GM19023 (cell line): ENCODE measurements around the gene MAP7D2.
"Not testable (repeated sequence)": the region's sequence is repeated elsewhere in the genome, so short reads cannot be mapped to it uniquely, and the experiment has no call there.

Source experiments
- ATAC-seq: cut with Tn5 transposase; IDR thresholded peaks from one replicate; pipeline ENCODE4 v1.9.1; 2021; ENCODE audit warnings: mild to moderate bottlenecking, moderate library complexity; ENCODE audit not compliant: unreplicated experiment

MAP7D2 gene

GRCh38 chrX:20116577-20117240, at the start of gene MAP7D2:
MAP7D2 (minus strand) TSS chrX:20116907; CDS start chrX:20116879, 28 bp downstream.
- no peak for ATAC-seq

- ATAC-seq: not testable (repeated sequence)
Observed at GRCh38 chrX:20162516-20162915, 45.8 kb upstream of the MAP7D2 start.

- ATAC-seq: no peak
Observed at GRCh38 chrX:20159797-20160385, 43.2 kb upstream of the MAP7D2 start.

- ATAC-seq: no peak
Observed at GRCh38 chrX:20151689-20152088, 35.0 kb upstream of the MAP7D2 start.

- no peak for ATAC-seq
Observed at GRCh38 chrX:20149326-20149725, 32.6 kb upstream of the MAP7D2 start.

- no peak for ATAC-seq
Observed at GRCh38 chrX:20147561-20147960, 30.9 kb upstream of the MAP7D2 start.

- no peak for ATAC-seq
Observed at GRCh38 chrX:20144491-20144890, 27.8 kb upstream of the MAP7D2 start.

GRCh38 chrX:20143561-20143960, 26.9 kb upstream of the MAP7D2 start:
- ATAC-seq: no peak

GRCh38 chrX:20143111-20143510, 26.4 kb upstream of the MAP7D2 start:
- ATAC-seq: no peak

GRCh38 chrX:20141281-20142220, 24.8 kb upstream of the MAP7D2 start, which contains the start of gene EIF1AX:
EIF1AX (minus strand) TSS chrX:20141838; CDS start chrX:20141640, 198 bp downstream.
- peak; percentile 99 for ATAC-seq

GRCh38 chrX:20140420-20140819, 23.7 kb upstream of the MAP7D2 start:
- ATAC-seq: no peak

GRCh38 chrX:20139966-20140365, 23.3 kb upstream of the MAP7D2 start:
- ATAC-seq: no peak

GRCh38 chrX:20135944-20136343, 19.2 kb upstream of the MAP7D2 start:
- no peak for ATAC-seq

GRCh38 chrX:20132666-20133065, 16.0 kb upstream of the MAP7D2 start:
- no peak for ATAC-seq

- ATAC-seq: no peak
Observed at GRCh38 chrX:20130357-20130756, 13.7 kb upstream of the MAP7D2 start.

- no peak for ATAC-seq
Observed at GRCh38 chrX:20129547-20129946, 12.8 kb upstream of the MAP7D2 start.

- ATAC-seq: no peak
Observed at GRCh38 chrX:20128670-20129069, 12.0 kb upstream of the MAP7D2 start.

- not testable (repeated sequence) for ATAC-seq
Observed at GRCh38 chrX:20127440-20127839, 10.7 kb upstream of the MAP7D2 start.

- not testable (repeated sequence) for ATAC-seq
Observed at GRCh38 chrX:20126833-20127232, 10.1 kb upstream of the MAP7D2 start.

GRCh38 chrX:20124964-20125363, 8.3 kb upstream of the MAP7D2 start:
- ATAC-seq: no peak

GRCh38 chrX:20118065-20118824, 1.5 kb upstream of the MAP7D2 start:
- ATAC-seq: no peak
